ENCODE measurements around the gene MAP2K3.

The MAP2K3 gene

DNA sequence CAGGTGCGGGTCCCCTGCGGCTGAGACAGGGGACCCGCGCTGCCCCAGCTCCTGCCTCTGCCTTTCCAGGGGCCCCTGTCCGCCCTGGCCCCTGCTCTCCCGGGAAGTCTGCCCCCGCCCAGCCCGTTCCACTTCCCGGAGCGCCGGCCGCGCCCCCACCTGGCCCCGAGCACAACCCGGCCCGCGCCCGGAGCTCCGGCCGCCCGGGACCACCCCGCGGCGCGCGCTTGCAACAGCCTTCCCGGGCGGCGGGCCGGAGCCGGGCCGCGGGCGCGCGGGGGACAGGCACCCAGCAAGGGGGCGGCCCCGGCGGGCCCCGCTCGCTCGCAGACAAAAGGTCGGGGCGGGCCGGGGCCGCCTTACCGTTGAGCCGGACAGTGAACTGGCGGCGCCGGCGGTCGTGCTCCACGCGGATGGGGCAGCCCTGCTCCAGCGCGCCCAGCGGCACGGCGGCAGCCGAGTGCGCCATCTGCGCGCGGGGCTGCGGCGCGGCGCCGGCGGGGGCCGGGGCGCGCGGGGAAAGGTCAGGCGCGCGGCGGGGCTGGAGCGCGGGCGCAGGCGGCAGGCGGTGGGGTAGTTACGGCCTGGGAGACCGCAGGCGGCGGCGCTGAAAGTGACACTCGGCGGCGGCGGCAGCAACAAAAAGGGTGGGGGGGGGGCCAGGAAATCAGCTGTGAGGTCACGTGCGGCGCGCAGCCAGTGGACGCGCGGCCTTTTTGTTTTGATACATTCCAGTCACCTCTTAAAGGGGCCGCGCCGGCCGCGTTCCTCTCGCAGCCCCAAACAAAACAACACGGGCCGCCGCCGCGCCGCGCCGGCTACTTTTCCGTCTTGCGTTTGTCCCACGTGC lies 31.5 kb upstream of the MAP2K3 start, which contains the start of gene NATD1:
NATD1 (minus strand) TSS at position 615 of the 850 bp plus-strand sequence; CDS start at position 469, 146 bp downstream.
- peak; percentile 77 for DNase-seq

DNA sequence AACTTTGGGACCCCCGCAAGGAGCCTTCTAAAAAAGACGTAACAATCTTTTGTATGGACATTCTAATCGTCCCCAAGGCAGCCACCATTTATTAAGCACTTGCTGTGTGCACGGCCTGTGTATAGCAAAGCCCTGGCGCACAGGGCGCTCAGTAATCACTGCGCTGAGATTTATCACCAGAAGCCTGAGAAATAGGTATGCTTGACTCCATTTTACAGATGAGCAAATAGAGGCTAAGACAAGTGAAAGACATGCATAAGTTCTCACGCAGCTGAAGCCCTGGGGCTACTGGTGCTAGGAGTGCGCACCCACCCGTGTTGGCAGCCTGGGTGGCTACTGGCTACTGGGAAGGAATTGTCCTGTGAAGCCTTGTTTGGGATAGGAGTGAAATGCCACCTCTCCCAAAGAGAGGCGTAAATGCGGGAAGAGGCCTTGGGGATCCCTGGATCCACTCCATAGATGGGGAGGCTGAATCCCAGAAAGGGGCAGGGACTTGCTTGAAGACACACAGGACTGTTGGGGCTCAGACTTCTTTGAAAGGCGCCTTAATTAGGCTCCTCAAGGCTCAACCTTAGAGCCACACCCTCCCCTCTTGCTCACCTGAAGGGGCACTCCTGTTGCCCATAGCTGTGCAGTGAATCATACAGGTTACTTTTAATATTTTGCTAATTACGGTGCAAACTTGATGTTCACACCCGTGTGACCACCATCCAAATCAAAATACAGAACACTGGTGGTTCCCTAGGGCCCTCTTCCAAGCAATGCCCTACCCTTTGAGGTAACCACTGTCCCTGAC lies 30.7 kb upstream of the MAP2K3 start:
- no peak for DNase-seq

DNA sequence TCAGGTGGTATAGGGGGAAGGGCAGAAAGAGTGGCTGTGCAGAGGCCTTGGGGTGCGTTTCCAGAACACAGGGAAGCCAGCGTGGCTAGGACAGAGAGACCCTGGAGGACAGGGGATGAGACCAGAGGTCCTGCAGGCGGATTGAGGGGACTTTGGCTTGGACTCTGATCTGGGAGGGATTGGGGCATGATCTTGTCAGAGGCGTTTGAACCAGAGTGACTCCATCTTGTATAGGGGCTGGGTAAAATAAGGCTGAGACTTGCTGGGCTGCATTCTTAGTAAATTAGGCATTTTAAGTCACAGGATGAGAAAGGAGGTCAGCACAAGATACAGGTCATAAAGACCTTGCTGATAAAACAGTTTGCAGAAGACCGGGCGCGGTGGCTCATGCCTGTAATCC lies 25.9 kb upstream of the MAP2K3 start:
- no peak for DNase-seq

DNA sequence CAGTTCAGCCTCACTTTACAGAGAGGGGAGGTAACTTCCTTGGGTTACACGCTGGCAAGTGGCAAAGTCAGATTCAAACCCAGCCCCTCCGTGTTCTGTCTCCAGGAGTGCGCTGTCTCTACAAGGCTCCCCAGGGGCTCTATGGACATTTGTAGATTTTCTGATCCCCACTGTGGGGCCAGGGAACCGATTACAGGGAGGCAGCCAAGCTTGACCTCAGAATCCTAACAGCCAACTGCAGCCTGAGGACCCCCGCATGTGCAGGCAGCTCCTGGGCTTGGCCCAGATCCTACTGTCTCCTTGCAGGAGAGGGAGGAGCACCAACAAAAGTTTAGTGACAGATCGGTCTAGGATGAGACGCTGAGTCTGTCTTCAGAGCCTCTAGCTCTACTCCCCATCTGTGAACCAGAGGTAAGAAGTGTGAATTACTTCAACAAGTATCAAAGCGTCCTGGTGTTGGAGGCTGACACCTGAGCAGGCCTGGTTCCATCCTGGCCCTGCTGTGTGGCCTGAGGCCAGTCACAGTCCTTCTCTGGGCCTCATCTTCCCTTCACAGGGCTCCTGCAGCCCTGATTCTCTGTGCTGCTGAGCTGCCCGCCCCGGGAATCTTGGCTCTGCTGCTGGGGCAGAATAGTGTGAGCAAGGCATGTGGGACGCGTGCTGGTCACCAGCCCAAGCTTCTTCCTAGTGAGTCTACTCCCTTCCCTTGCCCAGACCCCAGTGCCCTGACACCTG lies 22.1 kb upstream of the MAP2K3 start:
- DNase-seq: no peak

DNA sequence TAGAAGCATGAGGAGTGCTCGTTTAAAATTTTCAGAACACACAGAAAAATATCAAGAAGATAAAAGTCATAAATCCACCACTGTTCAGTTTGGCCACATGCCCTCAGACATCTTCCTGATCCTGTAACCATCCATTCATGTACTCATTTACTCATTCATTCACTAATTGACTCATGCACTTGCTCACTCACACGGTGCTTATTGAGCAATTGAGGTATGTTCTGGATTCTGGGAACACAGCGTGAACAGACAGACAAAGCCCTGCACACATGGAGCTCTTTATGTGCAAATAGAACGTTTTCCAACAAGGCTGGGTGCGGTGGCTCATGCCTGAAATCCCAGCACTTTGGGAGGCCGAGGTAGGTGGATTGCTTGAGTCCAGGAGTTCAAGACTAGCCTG lies 21.1 kb upstream of the MAP2K3 start:
- peak; percentile 82 for DNase-seq

DNA sequence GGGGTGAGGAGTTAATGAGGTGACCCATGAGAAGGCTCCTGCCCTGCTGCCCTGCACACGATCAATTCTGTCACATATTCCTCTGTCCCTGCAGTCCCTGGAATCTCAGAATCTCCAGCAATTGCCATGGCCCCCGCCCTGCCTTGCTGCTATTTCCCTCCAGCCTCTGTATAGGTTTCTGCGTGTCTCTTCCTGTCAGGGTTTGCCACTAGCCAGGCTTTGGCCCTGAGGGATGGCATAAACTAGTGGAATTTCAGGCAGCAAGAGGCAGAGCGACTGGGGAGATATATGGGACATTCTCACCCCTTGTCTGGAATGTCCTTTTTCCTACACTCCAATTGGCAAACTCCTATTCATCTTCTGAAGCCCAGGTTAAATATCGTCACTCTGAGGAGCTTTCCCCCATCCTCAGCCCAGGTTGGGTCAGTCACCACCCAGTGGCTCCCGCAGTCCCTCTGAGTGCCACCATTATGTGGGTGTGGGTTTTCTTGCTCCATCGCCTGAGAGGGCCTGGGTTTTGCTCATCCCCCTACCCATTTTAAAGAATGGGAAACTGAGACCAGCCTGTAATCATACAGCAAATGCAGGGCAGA lies 15.8 kb upstream of the MAP2K3 start:
- no peak for DNase-seq

DNA sequence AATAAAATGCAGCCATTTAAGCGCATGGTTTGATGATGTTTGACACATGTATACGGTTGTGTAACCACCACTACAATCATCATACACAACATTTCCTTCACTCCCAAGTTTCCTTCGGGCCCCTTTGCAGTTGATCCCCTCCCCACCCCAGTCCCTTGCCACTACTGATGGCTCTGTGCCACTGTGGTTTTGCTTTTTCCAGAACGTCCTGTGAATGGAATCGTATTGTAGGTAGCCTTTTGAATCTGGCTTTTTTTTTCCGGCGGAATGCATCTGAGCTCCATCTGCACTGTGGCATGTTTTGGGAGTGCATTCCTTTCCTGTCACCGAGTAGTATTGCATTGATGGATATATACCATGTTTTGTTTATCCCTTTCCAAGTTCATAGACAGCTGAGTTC lies 15.1 kb upstream of the MAP2K3 start:
- no peak for DNase-seq

DNA sequence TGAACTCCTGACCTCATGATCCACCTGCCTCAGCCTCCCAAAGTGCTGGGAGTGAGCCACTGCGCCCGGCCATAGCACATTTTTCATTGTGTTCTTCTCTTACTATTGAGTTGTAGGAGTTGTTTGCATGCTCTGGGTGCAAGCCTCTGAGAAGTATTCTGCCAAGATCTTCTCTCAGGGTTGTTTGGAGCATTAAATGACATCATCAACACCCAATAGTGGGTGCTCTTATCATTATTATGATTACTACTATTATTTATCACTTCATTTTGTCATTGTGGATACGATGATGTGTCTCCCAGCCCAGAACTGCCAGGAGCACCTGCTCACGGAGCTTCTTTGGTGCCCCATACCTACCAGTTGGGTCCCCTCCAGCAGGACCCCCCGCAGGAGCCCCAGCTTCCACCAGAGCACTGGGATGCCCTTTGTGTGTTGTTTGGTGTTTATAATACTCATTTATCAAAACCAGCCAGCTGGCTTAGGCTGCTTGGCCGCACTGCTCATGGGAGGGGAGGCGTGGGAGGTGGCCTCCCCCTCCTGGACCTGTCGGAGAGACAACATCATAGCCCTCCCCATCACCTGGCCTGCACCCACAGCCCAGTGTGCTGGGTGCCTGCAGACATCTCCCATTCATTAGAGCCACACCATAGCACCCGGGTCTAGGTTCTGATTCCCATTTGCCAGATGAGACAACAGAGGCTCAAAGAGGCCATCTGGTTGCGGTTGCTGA lies 12.9 kb upstream of the MAP2K3 start:
- DNase-seq: no peak

DNA sequence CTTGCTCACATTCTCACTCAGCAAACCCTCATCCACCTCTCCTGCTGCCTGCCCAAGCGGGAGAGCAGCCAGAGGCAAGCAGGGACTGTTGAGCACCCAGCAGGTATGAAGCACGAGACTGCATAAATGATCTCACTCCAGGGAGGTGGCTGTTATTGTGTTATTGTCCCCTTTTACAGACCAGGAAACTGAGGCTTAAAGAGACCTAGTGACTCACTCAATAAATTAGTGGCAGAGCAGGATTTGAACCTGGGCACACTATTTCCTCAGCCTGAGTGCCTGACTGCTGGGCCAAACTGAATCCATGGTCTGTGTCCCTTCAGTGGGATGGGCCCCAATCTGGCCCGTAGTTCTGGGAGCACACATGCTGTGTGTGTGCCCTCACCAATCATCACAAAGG lies 12.3 kb upstream of the MAP2K3 start:
- no peak for DNase-seq

DNA sequence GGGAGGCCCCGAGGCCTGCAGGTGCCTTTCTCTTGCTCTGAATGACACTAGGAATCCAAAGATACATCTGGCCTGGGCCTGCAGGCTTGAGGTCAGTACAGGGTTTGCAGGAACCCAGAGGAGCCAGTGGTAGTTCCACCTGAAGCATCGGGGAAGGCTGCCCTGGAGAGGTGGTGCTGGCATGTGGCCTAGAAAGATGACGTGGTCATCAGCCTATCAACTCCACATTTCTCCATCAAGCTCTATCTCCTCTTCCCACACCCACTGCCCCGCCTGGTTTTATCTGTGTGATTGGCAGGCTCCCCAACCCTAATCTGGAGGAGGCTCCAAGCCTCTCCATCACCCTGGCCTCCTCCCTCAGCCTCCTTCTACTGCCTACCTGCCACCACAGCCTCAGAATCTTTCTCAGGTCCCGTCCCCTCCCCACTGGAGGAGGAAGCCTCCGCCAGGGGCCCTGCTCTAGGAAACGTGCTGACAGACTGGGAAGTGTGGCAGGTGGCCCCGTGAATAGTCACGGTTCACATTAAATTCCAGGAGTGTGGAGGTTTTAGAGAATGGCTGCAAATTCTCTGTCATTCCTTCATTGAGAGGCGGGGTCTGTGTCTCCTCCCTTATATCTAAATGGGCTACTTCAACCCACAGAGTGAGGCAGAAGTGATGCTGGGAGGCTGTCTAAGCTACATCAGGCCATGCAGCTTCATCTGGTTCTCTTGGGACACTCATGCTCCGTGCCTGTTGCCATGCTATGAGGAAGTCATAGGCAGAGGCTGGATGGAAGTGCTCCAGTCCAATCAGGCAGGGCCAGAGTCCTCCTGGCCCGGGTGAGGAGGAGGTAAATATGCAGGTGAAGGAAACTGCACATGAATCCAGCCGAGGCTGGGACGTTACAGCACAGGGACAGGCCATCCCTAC lies 11.4 kb upstream of the MAP2K3 start:
- no peak for DNase-seq

DNA sequence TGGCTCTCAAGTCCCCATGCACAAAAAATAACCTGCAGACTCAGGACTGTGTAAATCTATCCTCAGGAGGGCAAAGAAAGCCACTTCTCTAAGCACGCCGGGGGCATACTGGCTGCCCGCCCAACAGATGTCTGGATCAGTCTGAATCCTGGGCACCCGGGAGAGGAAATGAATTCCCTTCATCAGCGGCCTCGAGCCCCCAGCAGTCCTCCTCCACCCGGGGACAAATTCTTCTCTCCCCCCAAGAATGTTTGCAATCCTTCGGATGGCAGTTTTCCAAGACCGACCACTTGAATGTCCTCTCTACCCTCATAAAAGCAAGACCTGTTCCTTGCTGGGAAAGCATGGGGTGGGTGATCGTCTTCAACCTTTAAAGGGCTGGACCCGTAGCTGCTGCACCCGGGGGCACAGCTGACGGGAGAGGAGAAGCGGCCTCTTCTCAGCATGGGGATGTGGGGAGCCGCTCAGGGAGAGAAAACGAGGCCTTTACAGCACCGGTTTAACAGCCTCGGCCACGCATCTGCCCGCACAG lies 9.4 kb upstream of the MAP2K3 start:
- no peak for DNase-seq

DNA sequence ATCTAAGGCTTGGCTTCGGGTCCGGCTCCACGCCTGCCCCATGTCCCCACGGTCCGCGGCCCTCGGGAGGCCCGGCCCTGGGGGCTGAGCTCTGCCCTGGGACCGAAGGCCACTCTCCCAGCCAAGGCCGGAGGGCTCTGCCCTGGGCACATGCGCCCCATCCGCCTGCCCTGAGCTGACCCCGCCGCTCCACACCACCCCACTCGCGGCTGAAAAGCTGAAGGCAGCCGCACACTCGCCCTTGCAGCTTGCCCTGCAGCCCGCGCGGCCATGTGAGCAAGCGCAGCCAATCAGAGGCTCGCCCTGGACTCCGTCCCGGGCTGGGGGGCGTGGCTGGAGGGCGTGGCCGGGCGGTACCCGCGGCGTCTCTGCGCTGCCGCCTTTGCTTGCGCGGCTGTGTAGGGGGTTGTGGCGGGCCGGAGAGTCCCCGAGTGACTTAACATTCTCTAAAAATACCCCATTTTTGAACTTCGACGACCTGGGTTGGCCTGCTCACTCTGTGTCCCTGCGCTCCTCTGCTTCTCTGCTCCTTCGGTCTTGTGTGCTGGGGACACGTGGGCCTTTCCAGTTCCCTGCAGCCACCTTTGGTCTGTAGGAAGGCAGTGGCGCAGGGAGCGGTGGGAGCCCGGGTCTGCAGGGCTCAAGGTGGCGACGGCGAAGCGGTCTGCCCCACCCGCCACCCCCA lies 8.8 kb upstream of the MAP2K3 start:
- DNase-seq: peak; percentile 75

DNA sequence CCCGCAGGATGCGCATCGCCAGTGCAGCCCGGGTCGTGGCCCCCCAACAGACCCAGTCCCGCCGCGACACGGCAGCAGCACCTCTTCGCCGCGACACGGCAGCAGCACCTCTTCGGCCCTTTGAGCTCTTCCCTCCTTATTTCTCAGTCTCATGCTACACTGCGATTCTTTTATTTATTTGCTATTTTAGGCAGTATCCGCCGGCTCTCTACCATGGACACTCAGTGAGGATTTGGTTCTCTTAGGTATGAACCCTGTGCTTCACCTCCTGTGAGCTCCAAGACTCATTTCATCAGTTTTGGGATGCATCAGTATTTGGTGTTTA lies 8.3 kb upstream of the MAP2K3 start:
- DNase-seq: no peak

DNA sequence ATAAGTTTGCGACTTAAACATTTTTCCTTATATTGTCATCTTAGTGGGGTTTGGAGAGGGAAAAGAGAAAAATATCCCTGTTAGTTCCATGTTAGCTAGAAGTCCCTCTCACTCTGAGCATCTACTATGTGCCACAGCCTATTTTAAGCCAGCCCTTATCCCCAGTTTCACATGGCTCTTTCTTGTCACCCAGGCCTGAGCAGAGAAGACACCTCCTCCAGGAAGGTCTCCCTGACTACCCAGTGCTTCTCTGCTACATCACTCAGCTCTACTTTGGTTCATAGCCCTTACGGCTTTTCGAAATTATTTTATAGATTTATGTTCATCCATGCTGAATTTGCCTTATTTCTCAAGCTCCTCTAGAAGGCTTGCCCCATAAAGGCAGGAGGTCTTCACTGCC lies 7.2 kb upstream of the MAP2K3 start:
- DNase-seq: no peak

DNA sequence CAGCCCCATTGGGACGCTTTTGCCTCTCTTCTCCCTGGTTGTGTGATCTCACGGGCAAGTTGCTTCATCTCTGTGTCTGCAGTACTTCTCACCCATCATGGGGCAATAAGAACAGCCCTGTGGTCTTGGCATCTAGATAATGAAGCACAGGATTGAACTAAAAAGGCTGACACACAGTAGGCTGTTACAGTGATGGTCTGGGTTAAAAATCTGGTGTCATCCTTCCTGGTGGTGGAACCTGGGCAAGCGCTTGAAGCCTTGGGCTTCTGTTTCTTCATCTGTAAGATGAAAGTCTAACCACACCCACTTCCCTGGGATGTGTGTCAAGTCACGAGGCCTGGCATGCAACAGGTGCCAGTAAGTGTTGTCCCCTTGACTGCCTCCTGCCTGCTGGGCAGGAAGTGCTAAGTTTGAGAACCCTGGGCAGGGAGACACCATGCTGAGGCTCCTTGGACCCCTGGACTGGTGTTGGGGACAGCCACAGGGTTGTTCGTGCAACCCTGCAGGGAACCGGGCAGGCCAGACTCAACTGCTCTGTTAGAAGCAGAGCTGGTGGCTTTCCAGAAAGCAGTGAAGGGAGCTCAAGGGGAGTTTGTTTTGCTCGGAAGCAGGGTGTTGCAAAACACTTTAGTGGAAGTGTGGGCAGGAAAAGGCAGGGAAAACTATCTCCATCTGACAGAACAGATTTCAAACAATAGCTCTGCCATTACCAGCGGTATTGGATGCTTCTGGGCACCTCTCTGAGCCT lies 5.9 kb upstream of the MAP2K3 start:
- no peak for DNase-seq

DNA sequence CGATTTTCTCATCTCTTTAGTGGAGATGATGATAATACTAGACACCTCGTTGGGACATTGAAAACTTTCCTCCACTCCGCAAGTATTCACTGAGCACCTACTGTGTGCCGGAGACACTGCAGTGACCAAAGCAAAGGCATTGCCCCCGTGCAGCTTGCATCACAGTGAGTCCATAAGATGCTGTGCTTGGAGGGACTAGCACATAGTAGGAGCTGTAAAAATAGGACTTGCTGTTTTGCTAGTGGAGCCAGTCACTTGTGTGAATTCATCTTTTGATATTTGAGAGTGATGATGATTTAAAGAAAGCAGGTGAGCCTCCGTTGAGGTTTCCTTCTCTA lies 5.3 kb upstream of the MAP2K3 start:
- DNase-seq: no peak

DNA sequence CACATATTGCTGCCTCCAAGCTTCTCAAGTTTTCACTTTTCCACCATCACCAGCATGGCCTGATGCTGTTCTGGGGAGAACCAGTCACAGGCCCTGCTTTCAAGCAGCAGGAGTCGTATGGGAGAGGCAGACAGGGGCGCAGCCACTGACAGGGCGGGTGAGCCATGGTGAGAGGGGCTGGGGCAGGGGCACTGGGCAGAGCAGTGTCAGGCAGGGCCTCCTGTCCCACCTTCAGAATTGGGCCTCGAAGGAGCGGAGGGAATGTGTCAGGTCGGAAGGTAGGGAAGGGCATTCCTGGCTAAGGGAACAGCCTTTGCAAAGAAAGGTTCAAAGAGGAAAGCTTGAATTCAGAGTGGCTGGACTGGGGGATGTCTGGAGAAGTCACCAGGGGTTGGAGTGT lies 4.9 kb upstream of the MAP2K3 start:
- DNase-seq: no peak

DNA sequence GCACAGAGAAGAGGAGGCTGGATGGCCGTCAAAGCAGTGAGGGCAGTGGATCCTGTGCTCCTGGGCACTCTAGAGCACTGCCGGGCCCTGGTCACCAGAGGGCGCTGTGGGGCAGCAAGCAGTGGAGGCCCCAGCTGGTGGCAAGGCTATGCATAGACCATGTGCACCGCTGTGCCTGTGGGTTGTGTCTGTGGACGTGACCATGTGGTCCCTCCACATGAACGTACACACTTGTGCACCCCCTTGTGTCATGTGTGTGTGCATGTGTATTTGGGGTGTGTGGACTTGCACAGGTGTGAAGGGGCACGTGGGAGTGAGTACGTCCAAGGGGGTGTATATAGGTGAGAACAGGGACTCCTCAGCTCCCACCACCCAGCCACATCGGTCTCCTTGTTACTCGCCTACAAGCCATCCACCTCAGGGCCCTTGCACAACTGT lies 4.4 kb upstream of the MAP2K3 start:
- peak; percentile 76 for DNase-seq

DNA sequence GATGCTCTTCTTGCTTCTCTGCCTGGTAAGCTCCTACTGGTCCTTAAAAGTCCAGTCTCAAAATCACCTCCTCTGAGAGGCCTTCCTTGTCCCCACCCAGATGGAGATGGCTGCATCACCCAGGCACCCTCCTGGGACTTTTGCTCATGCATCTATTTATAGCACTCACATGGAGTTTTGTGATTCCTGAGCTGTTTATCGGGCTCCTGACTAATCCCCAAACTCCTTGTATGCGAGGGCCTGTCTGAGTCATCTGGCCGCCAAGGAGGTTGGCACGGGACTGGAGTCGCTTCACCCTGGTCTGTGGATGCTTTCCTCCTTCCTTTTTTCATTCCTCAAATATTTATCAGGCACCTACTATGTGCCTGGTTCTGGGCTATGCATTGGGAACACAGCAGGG lies 2.3 kb upstream of the MAP2K3 start:
- peak; percentile 97 for DNase-seq

DNA sequence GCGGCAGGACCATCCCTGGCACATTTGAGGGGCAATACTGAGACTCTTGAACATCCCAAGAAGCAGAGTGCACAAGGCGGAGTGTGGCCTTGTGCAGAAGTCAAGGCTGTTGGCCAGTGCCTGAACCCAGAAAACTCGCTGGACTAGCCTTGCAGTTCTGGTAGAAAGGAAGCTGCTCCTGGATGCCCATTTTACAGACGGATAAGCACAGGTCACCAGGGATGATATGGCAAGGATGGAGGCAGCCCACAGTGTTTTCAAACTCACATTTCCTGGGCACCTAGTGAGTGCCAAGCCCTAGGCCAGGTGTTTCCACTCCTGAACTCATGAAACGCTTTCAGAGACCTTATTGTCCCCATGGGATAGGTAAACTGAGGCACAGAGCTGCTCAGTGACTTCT lies 1.7 kb upstream of the MAP2K3 start:
- no peak for DNase-seq

All from HCEC 1CT (cell line).